NCI-H510A treated with DMSO at 0.1 percent for 48 hours (cell line): ENCODE results near the gene DHFR.
A peak's percentile ranks its signal among the peaks of the same experiment; 100 is the strongest.

Experiments
- DNase-seq: peaks from one replicate; lab custom pipeline; 2025; lab: John Stamatoyannopoulos, UW

Gene DHFR

DNA sequence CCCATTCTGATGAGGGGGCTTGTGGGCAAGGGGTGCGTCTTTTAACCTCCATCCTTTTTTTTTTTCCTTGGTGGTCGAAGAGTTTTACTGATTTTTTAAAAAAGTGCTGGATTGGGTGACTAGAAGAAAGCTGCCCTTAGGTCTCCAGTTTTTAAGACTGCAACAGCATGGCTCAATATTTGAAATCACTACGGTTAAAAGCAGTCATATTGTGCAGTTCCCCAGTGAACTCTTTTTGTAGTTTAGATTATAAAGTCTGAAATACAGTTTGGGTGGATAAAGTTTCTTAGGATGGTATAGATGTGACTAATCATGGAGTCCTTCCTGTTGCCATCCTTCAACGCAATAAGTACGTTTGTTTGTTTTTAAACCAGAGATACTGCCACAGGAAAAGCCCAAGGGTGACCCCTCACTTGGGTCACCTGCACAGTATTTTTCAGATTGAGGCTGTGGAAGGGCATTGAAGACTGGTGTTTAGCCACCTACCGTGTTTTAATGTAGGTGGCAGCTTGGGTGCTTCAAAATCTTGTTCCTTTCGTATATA, 520 bp upstream of the DHFR start:
- DNase-seq, result peak; percentile 10

DNA sequence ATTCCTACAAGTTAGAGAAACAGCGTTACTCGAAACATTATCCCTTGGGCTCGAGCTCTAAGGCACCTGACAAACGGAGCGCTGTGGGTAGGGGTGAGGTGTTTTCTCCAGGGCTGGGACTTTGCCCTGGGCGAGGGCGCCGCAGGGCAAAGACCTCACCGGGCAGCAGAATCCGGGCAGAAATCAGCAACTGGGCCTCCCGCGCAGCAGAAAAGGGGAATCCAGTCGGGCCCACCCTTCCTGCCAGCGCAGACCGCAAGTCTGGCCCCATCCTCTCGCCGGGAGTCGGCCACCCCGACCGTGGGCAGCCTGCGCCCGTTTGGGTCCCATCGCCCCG, 761 bp downstream of the DHFR start:
- DNase-seq, result no peak

DNA sequence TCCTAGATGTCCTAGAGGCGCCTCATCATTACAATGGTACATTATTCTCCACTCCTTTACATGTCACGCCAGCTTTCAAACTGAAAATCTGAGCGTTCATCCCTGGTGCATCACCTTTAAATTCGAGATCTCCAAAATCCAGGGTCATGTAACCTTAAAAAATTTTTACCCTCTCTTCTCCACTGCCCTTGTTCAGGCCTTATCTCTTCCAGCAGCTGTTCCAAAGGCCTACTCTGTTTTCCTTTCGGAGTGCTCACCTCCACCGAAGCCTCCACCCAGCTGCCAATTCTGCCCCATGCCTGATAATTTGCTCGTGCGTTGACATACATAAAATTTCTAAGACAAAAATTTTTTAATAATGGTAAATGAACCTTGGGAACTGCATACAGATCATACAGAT, 1.3 kb downstream of the DHFR start:
- DNase-seq, result no peak

DNA sequence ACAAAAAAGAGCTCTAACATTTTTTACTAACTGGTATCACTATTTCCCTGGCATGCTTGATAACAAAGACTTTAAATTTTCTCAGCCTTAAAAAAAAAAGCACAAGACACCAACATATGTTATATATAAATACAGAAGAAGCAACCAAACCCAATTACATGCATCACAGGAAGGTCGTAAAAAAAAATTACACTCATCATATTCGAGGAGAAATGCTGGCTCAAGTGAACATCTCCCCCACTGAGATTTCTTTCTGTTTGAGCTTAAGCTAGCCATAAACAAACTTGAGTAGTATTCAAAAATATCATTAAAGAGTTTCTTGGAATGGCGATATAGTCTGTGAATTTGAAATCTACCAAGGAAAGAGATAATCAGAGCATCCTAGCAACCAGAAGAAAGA, 7.9 kb downstream of the DHFR start:
- DNase-seq, result no peak

DNA sequence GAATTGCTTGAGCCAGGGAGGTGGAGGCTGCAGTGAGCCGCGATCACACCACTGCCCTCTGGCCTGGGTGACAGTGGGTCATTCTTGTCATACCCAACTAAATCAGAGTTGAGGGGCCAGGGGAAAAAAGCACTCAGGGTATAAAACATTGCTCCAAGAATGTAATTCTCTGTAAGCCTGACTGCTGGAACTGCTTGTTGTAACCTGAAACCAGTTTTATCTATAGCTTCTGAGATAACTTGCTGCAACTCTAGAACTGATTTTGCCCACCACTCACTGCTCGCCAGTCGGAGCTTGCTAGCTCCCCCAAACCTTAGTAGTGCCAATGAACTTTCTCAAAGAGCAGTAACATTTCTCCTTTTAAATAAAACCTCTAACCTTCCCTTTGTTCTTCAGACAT, 9.9 kb downstream of the DHFR start:
- DNase-seq, result no peak

DNA sequence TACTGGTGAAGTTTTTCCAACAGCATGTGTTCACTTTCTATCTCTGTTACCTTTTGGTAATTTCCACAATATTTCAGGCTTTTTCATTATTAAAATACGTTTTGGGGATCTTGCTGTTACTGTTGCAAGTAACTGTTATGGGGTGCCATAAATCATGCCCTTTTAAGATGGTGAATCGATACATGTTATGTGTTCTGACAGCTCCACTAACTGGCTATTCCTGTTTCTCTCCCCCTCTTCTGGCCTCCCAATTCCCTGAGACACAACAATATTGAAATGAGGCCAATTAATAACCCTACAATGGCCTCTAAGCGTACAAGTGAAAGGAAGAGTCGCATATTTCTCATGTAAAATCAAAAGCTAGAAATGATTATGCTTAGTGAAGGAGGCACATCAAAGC, 13.4 kb downstream of the DHFR start:
- no peak for DNase-seq

DNA sequence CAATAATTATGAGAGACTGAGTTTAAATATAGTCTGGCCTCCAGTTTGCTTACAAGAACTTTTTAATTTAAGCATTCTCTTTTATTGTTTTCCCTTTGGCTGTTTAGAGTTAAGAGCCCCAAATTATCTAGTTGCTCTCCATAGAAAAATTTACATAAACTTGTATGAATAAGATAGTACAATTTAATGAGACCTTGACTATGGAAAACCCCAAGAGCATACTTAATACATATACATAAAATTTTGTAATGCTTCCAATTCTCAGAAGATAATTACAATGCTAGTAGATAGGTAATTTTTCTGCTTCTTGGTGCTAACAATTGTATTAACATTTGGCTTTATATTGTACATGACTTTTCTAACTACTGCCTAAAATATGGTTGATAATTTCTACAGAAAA, 20.6 kb downstream of the DHFR start:
- DNase-seq, result no peak

DNA sequence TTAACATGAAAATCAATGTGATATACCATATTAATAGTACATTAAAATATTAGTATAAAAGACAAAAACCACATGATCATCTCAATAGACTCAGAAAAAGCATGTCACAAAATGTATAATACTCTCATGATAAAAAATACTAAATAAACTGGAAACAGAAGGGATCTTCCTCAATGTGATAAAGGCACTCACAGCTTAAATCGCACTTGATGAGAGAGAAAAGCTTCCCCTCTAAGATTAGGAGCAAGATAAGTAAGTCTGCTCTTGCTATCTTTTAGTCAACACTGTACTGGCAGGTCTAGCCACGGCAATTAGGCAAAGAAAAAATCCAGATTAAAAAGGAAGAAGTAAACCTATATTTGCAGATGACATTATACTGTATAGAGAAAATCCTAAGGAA, 22.1 kb downstream of the DHFR start:
- no peak for DNase-seq

DNA sequence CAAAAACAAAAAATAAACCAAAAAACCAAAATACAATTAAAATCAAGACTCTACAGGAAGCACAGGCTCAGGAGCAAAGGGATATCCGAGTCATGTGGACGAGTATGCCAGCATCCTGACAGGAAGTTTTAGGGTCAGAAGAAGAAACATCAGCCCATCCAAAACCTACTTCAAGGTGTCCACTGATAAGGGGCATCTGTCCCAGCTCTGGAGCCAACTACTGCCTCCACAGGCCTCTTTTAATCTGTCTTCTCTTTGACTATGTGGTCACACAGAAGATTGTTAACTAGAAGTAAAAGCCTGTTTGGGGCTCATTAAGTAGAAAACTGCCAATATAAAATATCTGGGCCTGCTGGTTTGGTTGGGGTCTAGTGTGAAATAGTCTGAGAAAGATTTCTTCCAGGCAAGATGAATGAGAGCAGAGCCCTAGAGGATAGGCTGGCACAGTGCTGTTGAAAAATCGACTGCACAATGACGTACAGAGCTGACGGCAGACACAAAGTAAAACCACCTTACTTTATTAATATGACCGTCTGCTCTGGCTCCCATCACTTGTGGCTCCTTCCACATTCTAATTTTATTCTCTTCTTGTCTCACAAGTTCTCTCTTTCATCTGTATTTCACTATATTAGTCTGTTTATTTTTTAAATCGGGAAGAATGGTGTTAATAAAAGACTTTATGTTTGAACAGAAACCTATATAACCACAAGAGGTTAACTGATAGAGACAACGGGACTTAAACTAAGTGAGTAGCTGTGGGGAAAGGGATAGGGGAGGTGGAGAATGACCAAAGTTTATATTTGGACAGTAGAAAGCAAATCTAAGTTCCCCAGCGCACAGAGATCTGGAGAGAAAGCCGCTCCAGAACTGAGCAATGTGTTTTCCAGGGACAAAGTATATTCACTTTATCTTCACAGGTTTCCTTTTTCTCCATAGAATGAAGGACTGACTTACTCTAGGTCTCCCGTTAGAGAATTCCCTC, 23.2 kb downstream of the DHFR start:
- DNase-seq, result no peak

DNA sequence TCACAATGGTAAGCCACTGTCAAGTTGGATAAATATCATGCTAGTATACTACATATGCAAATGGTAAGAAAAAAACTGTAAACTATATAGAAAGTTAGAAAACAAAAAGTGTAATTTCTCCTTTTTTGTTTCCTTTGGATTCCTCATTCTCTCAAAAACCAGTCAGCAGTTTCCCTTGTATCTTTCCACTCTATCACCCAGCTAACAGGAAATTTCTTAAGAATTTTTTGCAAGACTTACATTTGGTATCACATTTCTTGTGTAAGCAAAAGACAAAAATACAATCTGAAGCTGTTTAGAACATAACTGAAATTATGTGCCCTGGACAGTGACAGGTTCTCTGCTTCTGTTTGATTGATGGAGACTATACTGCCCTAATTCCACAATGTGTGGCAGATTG, 25.5 kb downstream of the DHFR start:
- DNase-seq, result no peak

DNA sequence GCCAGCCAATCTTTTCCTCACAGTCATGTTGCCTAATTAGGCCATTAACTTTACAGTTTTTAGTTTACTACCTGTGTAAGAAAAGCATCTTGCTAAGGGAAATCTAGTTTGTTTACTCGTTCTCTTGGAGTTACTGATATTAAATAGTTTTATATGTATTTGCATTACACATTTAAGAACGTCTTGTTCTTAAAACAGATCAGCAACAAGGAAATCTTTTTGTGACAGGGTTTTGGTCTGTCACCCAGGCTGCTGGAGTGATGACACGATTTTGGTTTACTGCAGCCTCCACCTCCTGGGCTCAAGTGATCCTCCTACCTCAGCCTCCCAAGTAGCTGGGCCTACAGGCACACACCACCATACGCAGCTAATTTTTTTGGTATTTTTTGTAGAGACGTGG, 29.6 kb downstream of the DHFR start:
- no peak for DNase-seq

DNA sequence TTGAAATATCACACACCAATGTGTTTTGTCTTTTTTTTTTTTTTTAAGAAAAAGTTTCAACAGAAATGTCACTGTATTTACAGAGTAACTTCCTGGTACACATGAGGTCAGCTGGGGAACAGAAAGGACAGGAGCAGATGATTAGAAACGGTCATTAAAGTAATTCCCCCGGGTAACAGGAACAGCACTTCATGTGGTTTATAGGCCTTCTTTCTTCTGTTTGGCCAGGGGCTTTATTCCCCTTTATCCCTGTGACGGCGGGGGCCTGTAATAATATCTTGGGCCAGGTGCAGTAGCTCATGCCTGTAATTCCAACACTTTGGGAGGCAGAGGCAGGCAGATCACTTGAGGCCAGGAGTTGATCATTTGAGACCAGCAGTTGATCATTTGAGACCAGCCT, 30.8 kb downstream of the DHFR start:
- no peak for DNase-seq

DNA sequence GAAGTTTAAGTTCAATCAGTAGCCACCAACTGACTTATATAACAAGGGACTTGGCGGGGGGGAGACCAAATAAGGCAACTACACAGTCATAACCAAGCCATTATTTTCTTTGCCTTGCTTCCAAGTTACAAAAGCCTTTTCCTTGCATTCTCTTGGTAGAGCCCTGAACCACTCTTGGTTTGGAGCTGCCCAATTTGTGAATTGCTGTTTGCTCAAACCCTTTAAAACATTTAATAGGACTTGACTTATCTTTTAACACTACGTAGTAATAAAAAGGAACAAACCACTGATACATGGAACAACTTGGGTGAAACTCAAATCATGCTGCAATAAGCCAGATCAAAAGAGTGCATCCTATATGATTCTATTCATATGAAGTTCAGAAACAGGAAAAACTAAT, 32.0 kb downstream of the DHFR start:
- DNase-seq, result no peak

DNA sequence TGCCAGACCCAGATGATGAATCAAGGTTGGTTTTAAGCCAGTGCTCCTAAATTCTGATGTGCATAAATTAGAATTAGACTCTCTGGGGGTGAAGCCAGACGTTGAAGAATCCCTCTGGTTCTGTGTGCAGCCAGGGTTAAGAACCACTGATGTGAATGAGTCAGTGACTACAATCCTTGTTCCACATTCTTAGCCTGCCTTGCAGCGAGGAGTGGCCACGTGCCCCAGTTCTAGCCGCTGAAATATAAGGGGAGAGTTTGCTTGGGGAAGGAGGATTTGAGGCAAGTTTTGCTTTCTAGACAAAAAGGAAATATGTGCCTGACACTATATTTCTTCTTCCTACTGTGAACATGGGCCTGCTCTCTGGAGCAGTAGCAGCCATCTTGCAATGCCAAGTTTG, 34.6 kb downstream of the DHFR start:
- DNase-seq, result no peak

DNA sequence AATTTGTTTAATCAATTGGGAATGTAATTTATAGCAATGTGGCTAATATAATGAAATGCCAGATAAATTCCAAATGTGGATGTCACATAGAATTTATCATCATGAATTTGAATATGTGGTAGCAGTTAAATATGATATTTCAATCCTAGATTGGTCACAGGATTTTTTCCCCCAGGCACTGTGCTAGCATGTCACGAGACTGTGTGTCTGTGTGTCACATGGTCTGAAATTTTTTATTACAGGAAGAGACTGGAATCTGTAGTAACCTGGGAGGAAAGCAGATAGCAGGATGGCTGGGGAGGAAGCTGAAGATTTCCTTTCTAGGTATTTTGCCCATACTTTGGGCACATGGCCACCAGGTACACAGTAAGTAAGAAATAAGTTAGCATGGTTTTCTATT, 35.7 kb downstream of the DHFR start:
- DNase-seq, result no peak

DNA sequence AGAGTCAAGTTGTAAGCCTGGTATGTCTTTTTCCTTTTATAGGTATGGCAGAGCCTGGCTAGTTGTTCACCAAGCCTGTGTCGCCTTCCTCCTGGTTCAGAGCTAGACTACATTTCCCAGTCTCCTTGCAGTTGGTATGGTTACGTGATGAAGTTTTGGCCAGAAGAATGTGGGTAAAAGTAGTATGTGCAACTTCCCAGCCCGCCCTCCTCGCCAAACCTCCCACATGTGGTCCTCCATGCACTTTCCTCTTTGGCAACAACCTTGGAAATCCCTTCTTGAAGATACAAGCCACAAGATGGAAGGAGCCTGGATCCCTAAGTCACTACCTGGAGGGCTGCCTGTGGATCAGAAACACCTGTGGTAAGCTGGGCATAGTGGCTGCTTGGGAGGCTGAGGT, 36.3 kb downstream of the DHFR start:
- DNase-seq, result no peak

DNA sequence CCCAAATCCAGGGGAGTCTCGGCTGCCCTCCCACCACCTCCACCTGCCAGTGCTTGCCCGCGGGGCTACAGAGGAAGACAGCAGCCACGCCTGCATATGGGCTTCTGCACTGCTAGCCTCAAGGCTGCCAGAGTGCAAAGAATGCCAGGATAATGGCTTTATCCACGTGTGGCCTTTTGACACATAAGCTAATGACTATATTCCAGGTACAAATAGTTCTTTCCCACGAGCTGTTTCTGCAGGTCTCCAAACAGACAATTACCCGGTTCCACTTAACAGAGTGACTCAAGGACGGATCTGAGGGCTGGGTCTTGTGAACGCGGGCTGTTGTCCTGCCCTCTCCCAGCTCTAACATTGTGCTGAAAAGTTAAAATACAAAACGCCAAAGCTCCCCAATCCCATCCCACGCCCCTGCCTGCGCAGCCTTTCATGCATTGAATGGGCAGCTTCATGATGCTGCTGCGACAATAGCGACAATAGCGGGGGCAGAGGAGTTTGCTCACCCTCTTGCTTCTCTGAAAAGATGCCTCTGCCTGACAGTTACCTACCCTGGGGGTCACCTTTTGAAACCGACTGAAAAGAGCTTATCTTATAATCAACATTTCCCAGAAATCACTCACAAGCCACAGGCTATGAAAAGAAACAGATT, 39.4 kb downstream of the DHFR start:
- DNase-seq, result no peak

DNA sequence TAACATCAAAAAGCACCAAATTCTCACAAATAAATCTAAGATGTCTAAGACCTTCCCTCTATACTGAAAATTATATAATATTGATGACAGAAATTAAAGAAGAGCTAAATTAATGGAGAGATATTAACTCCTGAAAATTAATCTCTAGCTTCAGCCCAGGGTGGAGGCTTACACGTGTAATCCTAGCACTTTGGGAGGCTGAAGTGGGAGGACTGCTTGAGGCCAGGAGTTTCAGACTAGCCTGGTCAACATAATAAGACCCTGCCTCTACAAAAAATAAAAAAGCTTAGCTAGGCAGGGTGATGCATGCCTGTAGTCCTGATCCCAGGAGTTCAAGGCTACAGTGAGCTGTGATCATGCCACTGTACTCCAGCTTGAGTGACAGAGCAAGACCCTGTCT, 45.1 kb downstream of the DHFR start:
- DNase-seq, result no peak

DNA sequence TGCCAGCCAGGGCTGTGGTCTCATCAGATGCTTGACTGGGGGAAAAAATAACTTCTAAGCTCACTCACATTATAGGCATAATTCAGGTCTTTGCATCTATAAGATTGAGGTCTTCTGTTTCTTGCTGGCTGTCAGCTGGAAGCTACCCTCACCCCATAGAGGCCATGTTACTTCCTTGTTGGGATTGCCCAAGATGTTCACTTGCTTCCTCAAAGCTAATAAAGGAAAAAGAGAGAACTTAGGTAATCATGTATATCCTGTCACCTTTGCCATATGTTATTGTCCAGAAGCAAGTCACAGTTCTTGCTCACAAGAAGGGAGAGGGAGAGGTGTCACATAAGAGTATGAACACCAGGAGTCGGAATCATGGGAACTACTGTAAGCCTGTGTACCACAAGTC, 46.1 kb downstream of the DHFR start:
- no peak for DNase-seq

DNA sequence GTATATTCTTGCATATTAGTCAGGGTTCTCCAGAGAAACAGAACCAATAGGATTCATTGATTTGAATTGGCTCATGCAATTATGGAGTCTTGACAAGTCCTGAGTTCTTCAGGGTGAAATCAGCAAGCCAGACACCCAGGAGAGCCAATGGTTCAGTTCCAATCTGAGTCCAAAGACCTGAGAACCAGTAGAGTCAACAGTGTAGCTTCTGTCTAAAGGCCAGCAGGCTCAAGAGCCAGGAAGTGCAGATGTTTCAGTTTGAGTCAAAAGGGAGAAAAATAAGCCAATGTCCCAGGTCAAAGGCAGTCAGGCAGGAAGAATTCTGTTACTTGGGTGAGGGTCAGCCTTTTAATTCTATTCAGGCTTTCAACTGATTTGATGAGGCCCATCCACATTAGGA, 47.0 kb downstream of the DHFR start:
- no peak for DNase-seq

DNA sequence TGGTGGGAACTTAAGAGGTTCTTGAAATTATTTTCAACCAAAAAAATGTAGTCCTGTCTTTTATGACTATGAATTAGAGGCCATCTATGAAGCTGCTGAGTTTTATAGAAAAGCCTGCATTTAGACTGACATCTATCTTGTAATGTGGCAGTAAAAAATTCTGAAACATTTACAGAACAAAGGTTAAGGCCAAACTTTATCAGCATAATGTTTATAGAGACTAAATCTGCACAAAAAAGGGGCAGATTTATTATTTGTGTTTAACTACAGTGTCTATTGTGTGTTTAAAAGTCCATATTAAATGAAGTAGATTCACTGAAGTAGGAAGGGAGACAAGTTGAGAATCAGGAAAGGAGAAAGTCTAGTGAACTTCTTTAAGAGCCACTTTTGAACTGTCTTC, 47.4 kb downstream of the DHFR start:
- DNase-seq, result no peak

DNA sequence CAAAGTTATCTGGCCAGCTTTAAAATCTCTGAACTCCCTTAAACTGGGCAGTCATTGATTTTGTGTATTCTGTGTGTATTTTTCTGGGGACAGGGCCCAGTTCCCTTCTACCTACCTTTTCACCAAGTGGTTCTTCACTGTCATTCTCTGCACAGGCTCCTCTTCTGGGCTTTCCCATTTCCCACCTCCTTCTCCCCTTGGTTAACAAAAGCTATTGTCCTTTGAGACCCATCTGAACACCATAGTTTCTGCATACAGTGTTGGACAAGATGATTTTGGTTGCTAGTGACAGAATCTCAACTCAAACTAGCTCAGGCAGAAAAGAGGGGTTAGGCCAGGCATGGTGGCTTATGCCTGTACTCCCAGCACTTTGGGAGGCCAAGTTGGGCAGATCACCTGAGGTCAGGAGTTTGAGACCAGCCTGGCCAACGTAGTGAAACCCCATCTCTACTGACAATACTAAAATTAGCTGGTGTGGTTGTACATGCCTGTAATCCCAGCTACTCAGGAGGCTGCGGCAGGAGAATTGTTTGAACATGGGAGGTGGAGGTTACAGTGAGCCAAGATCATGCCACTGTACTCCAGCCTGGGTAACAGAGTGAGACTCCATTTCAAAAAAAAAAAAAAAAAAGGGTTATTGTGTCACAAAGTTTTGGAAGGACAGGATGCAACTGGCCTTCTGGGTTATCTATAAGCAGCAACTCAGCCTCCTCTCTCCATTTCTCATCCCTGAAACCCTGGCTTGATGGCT, 53.7 kb downstream of the DHFR start:
- no peak for DNase-seq

DNA sequence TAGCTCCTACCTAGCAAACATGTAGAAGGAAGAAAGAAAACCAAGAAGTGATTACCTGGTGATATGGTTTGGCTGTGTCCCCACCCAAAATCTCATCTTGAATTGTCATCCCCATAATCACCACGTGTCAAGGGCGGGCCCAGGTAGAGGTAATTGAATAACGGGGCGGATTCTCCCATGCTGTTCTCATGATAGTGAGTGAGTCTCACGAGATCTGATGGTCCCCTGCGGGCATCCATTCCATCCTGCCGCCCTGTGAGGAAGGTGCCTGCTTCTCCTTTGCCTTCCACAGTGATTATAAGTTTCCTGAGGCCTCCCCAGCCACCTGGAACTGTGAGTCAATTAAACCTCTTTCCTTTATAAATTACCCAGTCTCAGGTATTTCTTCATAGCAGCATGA, 57.3 kb downstream of the DHFR start:
- no peak for DNase-seq
